Stimulated activated CD8-positive, alpha-beta memory T cell treated with anti-CD3 and anti-CD28 coated beads, Interleukin-7, amount 100 ng/mL, for 1 hour (primary cell): Measurements from ENCODE around the gene ATP8A1.
"Not testable (repeated sequence)": the region's sequence is repeated elsewhere in the genome, so short reads cannot be mapped to it uniquely, and the experiment has no call there.

Source experiments
- DNase-seq, 2 donors: peaks; one replicate each; pipeline ENCODE4 v3.0.0-alpha.2; 2020; ENCODE audit warnings: low read depth in 2 of 2

Gene ATP8A1

DNA sequence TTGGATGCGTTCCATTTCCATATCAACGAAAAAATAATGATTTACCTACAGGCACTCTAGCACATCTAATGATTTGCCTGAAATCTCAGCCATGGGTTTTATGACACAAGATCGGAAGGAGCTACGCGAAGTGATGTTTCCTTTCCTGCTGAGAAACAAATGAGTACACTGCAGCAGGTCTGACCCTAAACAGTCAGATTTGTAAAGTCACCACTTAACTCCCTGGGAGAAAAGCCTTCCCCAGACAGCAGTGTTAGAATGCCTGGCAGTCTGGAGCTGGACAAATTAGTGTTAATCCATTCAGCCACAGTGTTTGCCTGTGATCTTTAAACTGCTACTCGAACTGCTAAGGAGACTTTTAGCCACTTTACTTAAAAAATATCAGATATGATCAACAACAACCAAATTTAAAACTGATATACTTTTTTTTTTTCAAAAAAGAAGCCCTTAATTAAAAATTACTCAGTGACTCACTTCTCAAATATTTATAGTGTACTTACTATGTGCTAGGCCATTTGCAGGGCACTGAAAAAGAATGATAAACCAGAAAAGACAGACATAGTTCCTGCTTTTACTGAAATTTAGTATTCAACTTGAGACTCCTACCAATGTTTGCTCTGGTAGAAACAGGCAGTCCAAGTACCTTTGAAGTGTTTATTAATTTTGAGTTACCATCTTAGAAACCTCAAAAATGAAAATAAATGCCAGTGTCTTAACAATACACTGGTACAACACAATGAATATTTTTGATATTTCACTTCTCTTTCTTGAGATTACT lies 155.1 kb downstream of the ATP8A1 start:
- DNase-seq, result no peak

GRCh38 chr4:42498040-42498439 lies 158.9 kb downstream of the ATP8A1 start:
- DNase-seq, result no peak

DNA sequence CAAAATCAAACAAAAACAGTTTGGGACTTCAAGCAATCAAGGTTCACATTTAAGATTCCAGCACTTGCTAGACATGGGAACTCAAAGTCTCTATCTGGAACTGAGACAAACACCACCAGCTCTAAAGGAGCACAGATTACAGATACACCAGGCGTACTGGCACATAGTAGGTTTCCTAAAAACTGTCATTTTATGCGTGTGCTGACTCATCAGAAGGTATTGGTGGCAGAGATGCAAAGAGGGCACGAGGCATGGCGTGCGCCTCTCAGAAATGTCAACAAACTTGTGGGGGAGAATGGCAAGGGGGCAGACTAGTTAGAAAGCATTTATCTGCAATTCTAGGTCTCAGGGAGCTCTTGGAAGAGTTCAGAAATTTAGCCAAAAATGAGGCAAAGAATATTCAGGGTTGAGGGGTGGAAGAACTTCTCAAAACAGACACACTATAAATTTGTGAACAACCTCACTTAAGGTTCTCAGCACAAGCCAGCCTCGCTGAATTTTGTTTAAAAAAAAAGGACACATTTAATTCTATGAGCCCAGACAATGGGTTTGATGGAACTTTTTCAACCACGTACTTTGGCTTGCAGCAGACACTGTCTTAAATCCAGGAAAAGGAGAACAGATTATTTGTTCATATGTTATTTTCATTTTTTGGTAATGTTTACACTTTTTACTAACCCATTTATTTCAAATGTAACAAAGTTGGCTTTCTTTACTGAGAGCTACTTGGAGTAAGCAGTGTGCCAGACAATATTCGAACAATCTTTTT lies 159.6 kb downstream of the ATP8A1 start:
- no peak for DNase-seq

- no peak for DNase-seq
Observed at GRCh38 chr4:42492962-42493361, 163.9 kb downstream of the ATP8A1 start.

DNA sequence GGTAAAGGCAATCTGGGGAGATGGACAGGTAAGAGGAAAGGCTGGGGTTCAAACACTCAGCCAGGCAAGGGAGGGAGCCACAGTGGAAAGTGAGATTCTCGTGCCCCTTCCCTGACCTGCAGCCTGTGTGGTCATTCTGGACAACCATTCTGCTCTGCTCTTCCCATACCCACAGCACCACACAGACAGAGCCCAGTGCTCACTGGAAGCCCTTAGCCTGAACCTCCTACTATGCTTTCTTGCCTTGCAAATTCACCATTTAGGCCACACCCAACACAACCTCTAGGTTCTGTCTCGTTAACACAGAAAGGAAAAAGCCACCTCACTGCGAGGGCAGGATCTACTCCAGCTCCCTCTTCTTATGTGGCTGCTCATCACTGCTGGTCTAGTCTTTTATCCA lies 166.9 kb downstream of the ATP8A1 start:
- DNase-seq, result no peak

DNA sequence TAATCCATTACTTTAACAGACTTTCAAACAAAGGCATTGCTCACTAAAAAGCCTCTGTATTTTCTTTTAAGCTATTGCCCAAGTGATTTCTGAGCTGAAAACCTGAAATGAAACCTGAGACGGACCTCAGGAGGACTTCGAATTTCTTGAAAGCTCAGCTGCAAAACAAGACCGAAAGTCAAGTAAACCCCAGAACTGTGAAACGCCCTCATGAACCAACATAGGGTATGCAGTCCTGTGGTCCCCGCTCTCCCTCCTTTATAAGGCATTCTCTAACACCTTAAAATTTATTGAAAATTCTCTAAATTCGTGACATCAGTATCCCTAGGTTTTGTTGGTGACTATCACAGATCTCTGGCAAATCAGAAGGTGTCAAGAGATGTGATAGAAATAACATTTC lies 167.8 kb downstream of the ATP8A1 start:
- DNase-seq, result no peak

- DNase-seq, result no peak
Observed at GRCh38 chr4:42488554-42488953, 168.4 kb downstream of the ATP8A1 start.

DNA sequence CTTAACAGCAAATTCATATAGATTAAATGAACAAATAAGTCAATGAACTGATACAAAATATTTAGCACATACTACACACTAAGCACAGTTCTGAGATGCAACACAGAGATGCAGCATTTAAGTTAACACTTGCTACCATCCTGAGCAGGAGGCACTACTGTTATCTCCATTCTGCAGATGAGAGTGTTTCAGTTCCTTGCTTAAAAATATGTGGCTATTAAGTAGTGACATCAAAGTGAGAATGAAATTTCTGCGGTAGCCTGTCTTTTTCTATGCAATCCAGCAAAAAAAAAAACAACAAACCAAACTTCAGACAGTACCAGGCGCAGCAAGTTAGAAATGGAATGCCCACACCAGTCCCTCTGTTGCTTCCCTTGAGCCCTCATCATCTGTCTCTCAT lies 168.8 kb downstream of the ATP8A1 start:
- DNase-seq, result no peak

- no peak for DNase-seq
Observed at GRCh38 chr4:42487230-42487629, 169.7 kb downstream of the ATP8A1 start.

DNA sequence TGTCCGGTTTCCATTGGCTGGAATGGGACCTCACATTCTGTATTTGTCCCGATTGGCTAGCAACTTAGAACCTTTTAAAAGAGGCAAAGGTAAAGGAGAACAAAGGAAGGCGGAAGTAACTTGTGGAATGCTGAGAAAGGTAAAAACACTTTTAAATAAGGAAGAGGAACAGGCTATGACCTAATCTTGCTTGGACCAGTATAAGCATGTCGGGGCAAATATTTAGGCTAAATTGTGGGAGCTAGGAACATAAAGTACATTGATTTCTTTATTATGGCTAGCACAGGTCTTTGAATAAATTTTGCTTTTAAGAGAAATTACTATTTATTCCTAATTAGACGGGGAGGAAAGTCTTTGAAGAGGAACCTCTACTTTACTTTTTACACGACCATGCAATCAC lies 170.7 kb downstream of the ATP8A1 start:
- DNase-seq, result not testable (repeated sequence)

- DNase-seq, result no peak
Observed at GRCh38 chr4:42484630-42485029, 172.3 kb downstream of the ATP8A1 start.

DNA sequence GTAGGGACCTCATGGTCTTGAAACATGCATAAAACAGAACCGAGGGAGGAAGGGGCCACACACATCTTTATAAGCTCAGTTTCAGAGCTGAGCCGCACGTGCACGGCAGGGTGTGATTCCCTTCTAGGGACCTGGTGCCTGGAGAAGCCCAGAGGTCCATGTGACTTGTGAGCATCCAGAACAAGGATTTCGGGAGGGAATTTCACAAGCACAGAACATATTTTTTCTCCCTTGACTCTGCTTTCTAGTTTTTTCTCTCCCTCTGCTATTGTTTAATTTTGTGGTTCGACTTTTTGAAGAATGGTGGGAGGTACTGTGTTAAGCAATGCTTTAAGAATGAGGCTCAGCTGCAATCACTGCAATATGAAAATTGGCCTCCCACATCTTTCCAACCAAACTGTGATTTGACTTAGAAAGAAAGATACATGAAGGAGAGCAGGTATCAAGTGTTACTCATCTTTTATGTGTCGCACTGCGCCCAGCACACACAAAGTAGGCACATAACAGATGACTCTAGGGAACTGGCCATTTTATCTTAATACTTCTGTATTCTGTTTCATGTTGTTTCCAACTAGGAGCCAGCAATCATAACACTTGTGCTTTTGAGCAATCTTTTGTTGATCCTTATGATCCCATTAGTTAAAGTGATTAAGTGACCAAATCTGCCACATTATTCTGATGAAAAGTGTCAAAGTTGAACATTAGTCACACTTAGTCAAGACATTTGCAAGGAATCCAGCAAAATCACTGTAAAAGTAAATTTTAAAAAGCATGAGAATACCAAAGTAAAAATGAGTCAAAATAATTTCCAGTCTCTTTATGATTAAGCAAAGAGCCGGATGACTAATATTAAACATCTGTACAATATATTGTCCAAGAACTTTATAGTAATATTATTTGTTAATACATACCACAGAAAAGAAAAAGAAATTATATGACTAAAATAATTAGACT lies 173.2 kb downstream of the ATP8A1 start:
- no peak for DNase-seq

- no peak for DNase-seq
Observed at GRCh38 chr4:42482516-42483327, 174.2 kb downstream of the ATP8A1 start.

DNA sequence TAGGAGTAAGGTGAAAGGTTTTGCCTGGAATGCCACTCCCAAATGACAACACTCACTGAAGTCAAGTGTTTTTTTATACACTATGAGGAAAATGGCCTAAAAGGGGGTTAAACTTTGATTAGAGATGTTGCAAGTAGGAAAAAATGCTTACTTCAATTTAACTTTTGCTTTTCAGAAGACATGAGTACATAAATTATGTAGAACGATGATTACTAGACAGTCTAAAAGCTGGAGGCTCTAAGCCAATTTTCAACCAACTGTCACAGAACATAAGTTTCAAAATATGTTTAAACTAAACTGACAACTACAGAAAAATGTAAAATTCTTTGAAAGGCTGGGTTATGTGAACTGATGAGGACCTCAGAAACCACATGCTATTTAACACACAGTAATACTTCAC lies 176.2 kb downstream of the ATP8A1 start:
- no peak for DNase-seq

GRCh38 chr4:42480281-42480680 lies 176.6 kb downstream of the ATP8A1 start:
- no peak for DNase-seq

DNA sequence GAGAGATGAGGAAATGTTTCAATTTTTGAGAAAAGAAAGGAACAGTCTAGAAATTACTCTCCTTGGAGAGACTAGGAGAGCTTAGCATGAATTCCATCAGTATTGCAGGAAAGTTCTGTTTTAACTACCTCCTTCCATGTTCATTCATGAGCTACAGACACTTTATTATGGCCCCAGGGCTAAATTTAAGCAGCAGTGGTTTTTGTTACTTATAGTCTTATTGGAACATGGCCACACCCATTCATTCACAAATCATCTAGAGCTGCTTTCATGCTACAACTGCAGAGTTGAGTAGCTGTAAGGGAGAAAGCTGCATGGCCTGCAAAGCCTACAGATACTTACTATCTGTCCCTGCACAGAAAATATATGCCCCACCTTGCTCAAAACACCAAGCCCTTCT lies 178.0 kb downstream of the ATP8A1 start:
- DNase-seq, result no peak

DNA sequence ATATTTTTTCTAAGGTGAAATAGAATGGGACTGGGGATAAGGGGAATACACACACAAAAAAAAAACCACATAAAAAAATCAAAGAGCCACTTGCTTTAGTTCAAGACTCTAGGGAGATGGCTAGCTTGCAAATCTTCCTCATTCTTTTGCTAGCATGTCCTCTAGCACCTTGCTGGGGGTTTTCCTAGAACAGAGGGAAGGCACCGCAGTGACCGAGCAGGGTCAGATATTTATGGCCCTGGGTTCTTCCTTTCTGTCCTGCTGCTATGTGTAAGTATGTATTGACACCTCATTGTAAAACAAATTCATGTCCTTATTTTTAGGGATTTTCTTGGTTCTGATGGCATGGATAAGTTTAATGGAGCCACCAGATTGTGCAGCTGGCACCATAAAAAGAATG lies 178.4 kb downstream of the ATP8A1 start:
- no peak for DNase-seq

DNA sequence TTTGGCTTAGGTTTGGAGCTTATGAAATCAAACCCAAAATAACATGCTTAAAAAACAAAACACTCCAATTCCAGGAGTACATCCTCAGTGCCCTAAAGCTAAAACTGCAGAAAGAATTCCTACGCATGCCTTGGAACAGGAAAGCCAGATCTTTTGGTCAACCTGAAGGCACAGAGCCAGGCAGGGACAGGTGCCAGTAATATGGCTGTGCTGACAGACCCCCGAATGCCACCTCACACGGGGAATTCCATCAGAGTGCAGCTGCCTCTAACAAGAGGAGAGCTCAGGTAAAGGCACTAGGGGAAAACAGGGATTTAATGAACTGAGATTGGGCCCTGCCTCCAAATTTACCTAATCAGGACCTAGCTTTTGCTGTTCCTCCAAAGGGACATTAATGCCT lies 182.5 kb downstream of the ATP8A1 start:
- DNase-seq, result no peak

DNA sequence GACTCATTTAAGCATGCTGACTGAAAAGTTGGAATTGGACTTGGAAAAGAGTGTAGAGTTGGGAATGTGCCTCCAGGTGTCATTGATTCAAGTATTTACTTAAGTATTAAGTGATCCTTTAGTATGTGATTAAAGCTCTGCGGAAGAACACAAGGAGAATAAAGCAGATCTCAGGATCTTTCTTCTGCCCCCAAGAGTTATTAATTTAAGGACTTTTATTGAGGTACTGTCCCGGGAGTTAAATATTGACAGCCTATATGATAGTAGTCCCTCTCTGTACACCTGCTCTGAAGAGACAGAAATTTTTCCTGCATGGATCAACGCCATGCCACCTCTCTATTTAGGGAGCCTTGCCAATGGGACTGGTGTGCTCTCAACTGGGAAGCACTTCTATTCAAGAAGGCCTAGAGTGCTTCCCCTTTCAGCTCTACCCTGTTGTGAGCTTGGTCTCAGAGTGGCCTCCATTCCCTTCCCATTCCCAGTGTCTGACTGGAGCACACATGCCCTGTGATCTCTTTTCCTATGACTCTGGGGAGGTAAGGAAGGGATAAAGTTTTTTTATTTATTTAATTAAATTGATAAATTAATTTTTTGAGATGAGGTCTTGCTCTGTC lies 183.7 kb downstream of the ATP8A1 start:
- DNase-seq, result no peak

GRCh38 chr4:42471896-42472295 lies 185.0 kb downstream of the ATP8A1 start:
- no peak for DNase-seq

DNA sequence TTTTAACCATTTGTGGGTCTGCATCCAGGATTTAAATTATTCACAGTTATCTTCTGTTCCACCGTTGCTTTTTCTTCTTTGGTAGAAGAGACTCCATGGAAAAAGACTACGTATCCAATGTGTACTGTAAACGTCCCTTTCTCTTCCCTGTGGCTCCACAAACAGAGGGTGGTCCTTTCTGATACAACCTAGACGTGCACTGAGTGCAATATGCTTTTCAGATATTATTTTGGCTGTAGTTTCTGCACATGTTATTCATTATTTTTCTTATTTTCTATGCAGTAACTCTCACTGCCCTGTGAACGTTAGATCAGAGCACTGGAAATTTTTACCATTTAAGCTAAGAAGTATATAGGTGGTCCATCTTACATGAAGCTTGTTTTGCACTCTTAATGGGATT lies 186.9 kb downstream of the ATP8A1 start:
- DNase-seq, result no peak
